Smooth muscle cell (in vitro differentiated cells): ENCODE data around the gene ZC3H14. TPM values are rescaled to one million over a fixed set of nuclear protein-coding genes. Genes with fewer than 3 reads are reported as not detected.

Source experiments
- DNase-seq: peaks from one replicate; lab custom pipeline; 2025; ENCODE audit not compliant: unreplicated experiment; lab: John Stamatoyannopoulos, UW
- H2AFZ ChIP-seq: fragments of 200-600 bp; sonication (generic); 2 replicates; pipeline ENCODE4 v1.6.0; 2016; ENCODE audit warnings: antibody characterized with exemption, low read depth, mild to moderate bottlenecking
- H3F3A ChIP-seq: fragments of 200-600 bp; sonication (generic); 2 replicates; pipeline ENCODE4 v1.6.0; 2017; ENCODE audit warnings: antibody characterized with exemption, low read depth
- H3K27ac ChIP-seq: fragments of 200-600 bp; sonication (generic); 2 replicates; pipeline ENCODE4 v1.5.1; 2016; ENCODE audit warnings: low read depth, mild to moderate bottlenecking
- H3K27me3 ChIP-seq: fragments of 200-600 bp; sonication (generic); 2 replicates; pipeline ENCODE4 v1.6.1; 2016; ENCODE audit warnings: low read depth, mild to moderate bottlenecking
- H3K36me3 ChIP-seq: fragments of 200-600 bp; sonication (generic); 2 replicates; pipeline ENCODE4 v1.5.1; 2016; ENCODE audit warnings: low read depth
- H3K4me1 ChIP-seq: fragments of 200-600 bp; sonication (generic); 2 replicates; pipeline ENCODE4 v1.5.1; 2016; ENCODE audit warnings: low read depth
- H3K4me2 ChIP-seq: fragments of 200-600 bp; sonication (generic); 2 replicates; pipeline ENCODE4 v1.6.0; 2016; ENCODE audit warnings: mild to moderate bottlenecking
- H3K4me3 ChIP-seq: fragments of 200-600 bp; sonication (generic); 2 replicates; pipeline ENCODE4 v1.5.1; 2016; ENCODE audit warnings: mild to moderate bottlenecking
- H3K79me2 ChIP-seq: fragments of 200-600 bp; sonication (generic); 2 replicates; pipeline ENCODE4 v1.6.0; 2016; ENCODE audit warnings: low read depth, mild to moderate bottlenecking
- H3K9ac ChIP-seq: fragments of 200-600 bp; sonication (generic); 2 replicates; pipeline ENCODE4 v1.6.0; 2016; ENCODE audit warnings: low read depth
- H3K9me3 ChIP-seq: fragments of 200-600 bp; sonication (generic); replicated peaks from 2 replicates; pipeline ENCODE4 v1.5.1; 2016; ENCODE audit warnings: low read depth
- H4K20me1 ChIP-seq: fragments of 200-600 bp; sonication (generic); 2 replicates; pipeline ENCODE4 v1.6.0; 2016; ENCODE audit warnings: low read depth
- CTCF ChIP-seq: fragments of 200-600 bp; sonication (generic); IDR thresholded peaks from 2 replicates; pipeline ENCODE4 v1.5.1; 2017; ENCODE audit warnings: borderline replicate concordance, mild to moderate bottlenecking, antibody characterized with exemption; ENCODE audit not compliant: insufficient read depth, poor library complexity, severe bottlenecking
- WGBS: methylation state at CpG from one replicate; pipeline ENCODE4 v1.1.7; 2016; ENCODE audit warnings: low lambda C conversion rate; 5-methylcytosine and 5-hydroxymethylcytosine counted together
- polyA plus RNA-seq: library from polyadenylated mRNA; unstranded; fragments of >200 nt; fragmentation: Nextera tagmentation; extraction: Ambion mirVana; gene quantifications from 2 replicates; pipeline ENCODE4 v1.2.1, GENCODE V29; 2016
- total RNA-seq: library from RNA; depleted of rRNA; stranded (reverse); fragments of >200 nt; gene quantifications from 2 replicates; pipeline ENCODE4 v1.2.3, GENCODE V29; 2014

ZC3H14 gene
- total and polyA plus RNA-seq, 2 experiments from 2014 or later = 43.0 to 59.1 TPM

- H3K4me1 ChIP-seq = peaks cover 13% of the 10 kb centered on the region
- DNase-seq = no peak
- H3K4me3 ChIP-seq = no peak overlapping the region
- H3K27me3 ChIP-seq = no peaks in the 10 kb centered on the region
- H3K27ac ChIP-seq = no peak overlapping the region
- H3K9ac ChIP-seq = no peak overlapping the region
- no peak overlapping the region for H2AFZ ChIP-seq
- no peaks in the 10 kb centered on the region for H3K9me3 ChIP-seq
- H3K79me2 ChIP-seq = peaks cover 50% of the 10 kb centered on the region
- WGBS = 93% methylated on average over 3 of the region's 3 CpGs
- no peaks in the 10 kb centered on the region for H3F3A ChIP-seq
- no peak overlapping the region for H3K4me2 ChIP-seq
- no peak for TF ChIP-seq CTCF
- peaks cover 40% of the 10 kb centered on the region for H4K20me1 ChIP-seq
- H3K36me3 ChIP-seq = peaks cover 26% of the 10 kb centered on the region
These were observed 5.4 kb downstream of the ZC3H14 start for GRCh38 chr14:88568196-88568595.

GRCh38 chr14:88572117-88572516 is 9.3 kb downstream of the ZC3H14 start:
- H3K27ac ChIP-seq = no peak overlapping the region
- TF ChIP-seq CTCF = no peak
- peaks cover 10% of the 10 kb centered on the region for H4K20me1 ChIP-seq
- H3K36me3 ChIP-seq = peaks cover 51% of the 10 kb centered on the region
- DNase-seq = no peak
- peaks cover 14% of the 10 kb centered on the region for H3K79me2 ChIP-seq
- no peaks in the 10 kb centered on the region for H3K9me3 ChIP-seq
- 98% methylated on average over 4 of the region's 4 CpGs for whole genome bisulfite sequencing
- H3K4me1 ChIP-seq = no peaks in the 10 kb centered on the region
- H3F3A ChIP-seq = no peaks in the 10 kb centered on the region
- H3K9ac ChIP-seq = no peak overlapping the region
- no peaks in the 10 kb centered on the region for H3K27me3 ChIP-seq
- no peak overlapping the region for H3K4me2 ChIP-seq
- H2AFZ ChIP-seq = no peak overlapping the region
- no peak overlapping the region for H3K4me3 ChIP-seq

DNA sequence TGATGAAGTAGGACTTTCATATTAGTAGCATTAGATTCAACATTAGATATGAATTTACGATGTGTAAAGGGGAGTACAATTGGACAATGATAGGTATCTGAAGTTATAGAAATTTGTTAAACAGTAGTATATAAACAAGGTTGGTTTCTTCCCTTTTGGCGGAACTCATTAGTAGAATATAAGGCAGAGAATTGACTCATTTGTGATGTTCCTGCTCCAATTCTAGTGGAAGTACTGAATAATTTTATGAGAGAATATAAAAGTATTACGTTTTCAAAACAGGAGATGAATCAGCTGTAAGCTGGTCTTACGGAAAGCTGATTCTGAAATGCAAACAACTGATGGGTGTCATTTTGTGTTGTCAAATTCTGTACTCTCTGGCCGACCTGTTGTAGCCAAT is 13.4 kb downstream of the ZC3H14 start:
- no peak overlapping the region for H2AFZ ChIP-seq

More for the DNA sequence above, 13.4 kb downstream of the ZC3H14 start:
- no peaks in the 10 kb centered on the region for H3F3A ChIP-seq
- no peak for TF ChIP-seq CTCF
- H3K79me2 ChIP-seq = peaks cover 2% of the 10 kb centered on the region
- no peak overlapping the region for H3K9ac ChIP-seq
- H3K27me3 ChIP-seq = no peaks in the 10 kb centered on the region
- H3K36me3 ChIP-seq = peaks cover 64% of the 10 kb centered on the region
- H3K4me1 ChIP-seq = no peaks in the 10 kb centered on the region
- H3K4me2 ChIP-seq = no peak overlapping the region
- no peak for DNase-seq
- no peaks in the 10 kb centered on the region for H3K9me3 ChIP-seq
- WGBS = 97% methylated on average over 5 of the region's 5 CpGs
- H3K27ac ChIP-seq = no peak overlapping the region
- H3K4me3 ChIP-seq = no peak overlapping the region
- H4K20me1 ChIP-seq = no peaks in the 10 kb centered on the region
